IPS DF 4.7 (cell line): Measurements from ENCODE around the gene NEDD4L.
"Not testable (repeated sequence)": the region's sequence is repeated elsewhere in the genome, so short reads cannot be mapped to it uniquely, and the experiment has no call there.

ENCODE experiments used
- DNase-seq: peaks from one replicate; pipeline ENCODE4 v3.0.0-alpha.2; 2013; ENCODE audit warnings: low spot score; ENCODE audit errors: extremely low read depth

NEDD4L gene

DNA sequence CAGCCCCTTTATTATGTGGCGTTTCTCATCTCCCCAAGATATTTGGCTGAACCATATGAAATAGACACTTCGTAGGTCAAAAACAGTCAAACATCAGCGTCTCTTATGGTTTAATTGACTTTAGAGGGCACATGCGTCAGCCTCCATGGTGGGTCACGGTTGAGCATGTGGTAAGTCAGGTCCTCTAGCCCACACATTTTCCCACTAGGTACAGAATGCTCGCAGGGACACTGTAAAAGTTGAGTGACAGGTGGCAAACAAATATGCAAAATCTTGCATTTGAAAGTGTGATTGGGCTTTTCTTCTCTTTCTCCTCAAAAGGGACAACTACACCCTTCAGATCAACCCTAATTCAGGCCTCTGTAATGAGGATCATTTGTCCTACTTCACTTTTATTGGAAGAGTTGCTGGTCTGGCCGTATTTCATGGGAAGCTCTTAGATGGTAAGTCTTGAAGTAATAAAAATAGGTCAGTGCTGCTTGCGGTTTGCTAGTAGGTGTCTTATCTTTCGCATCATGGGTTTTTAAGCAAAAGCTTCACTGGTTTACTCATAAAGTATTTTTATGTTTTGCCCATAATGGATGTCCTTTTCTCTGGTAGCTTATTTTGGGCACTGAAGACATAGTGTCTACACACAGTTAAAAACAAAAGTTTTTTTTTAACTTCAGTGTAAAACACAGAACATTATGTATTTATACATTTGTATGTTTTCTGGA is 323.6 kb downstream of the NEDD4L start:
- DNase-seq = no peak

GRCh38 chr18:58369616-58370015 is 325.6 kb downstream of the NEDD4L start:
- DNase-seq = no peak

DNA sequence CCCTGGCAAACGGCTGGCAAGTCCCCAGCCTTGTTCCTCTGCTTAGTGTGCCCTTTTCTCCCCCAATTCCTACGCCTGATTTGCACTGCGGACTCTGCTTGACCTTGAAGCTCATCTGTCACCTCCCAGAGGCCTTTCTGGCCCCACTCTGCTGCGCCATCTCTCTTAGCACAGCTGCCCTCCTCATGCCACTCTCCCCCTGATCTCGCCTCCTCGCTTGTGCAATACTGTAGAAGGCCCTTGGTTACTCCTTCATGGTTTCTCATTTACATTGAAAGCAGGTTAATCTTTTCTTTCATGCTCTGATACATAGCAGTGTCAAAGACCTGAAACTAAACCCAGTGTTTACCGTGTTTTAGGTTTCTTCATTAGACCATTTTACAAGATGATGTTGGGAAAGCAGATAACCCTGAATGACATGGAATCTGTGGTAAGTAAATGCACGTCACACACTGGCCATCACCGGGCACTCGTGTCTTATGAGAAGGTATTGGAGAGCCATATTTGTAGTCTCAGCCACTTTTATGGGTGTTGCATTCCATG is 326.1 kb downstream of the NEDD4L start:
- DNase-seq = no peak

- DNase-seq = no peak
Measured at GRCh38 chr18:58370612-58371011, 326.6 kb downstream of the NEDD4L start.

- no peak for DNase-seq
Measured at GRCh38 chr18:58373481-58373880, 329.5 kb downstream of the NEDD4L start.

- DNase-seq = no peak
Measured at GRCh38 chr18:58375051-58375450, 331.0 kb downstream of the NEDD4L start.

GRCh38 chr18:58378411-58379379 is 334.7 kb downstream of the NEDD4L start:
- DNase-seq = no peak

DNA sequence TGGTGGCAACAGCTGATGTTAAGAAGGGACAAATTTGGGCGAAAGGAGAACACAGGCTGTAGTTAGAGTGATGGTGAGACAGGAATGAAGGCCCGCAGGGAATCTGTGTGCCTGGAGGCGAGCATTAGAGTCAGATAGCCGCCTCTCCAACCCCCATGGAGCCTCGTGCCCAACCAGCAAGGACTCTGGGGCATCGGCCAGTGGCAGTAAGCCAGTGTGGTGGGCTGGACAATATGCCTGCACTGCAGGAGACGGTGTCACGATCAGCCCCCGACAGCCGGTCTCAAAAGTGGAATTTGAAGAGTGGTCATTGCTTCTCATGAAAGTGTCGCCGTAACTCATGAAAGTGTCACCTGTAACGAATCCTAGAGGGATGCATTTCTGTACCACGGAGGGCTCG is 335.4 kb downstream of the NEDD4L start:
- no peak for DNase-seq

DNA sequence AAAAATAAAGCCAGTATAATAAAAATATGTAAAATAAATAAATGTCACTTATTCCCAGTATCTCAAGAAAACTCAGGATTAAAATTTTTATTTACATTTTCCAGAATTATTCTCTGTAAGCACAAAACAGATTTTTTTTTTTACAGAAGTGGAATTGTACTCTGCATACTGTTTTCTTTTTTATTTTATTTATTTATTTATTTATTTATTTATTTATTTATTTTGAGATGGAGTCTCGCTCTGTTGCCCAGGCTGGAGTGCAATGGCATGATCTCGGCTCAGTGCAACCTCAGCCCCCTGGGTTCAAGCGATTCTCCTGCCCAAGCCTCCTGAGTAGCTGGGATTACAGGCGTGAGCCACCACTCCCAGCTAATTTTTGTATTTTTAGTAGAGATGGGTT is 336.1 kb downstream of the NEDD4L start:
- DNase-seq = not testable (repeated sequence)

- DNase-seq = no peak
Measured at GRCh38 chr18:58381676-58382411, 337.8 kb downstream of the NEDD4L start.

- no peak for DNase-seq
Measured at GRCh38 chr18:58382446-58382845, 338.4 kb downstream of the NEDD4L start.

DNA sequence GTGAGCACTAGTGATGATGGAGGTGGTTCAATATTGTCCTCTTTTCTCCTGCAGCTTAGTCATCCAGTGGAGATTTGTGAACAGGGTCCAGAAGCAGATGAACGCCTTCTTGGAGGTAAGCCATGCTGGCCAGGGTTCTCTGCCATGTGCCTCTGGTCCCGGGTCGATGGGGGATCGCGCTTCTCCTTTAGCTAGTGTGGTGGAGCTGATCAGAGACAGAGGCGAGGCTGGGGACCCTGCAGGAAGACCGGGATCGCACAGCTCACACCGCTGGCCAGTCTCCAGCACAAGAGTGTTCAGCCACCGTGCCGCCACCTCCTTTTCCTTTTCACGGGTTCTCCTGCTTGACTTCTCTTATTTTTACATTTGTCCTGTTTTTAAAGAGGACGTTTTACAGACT is 341.4 kb downstream of the NEDD4L start:
- no peak for DNase-seq

GRCh38 chr18:58386780-58387179 is 342.8 kb downstream of the NEDD4L start:
- DNase-seq = no peak

GRCh38 chr18:58387716-58388115 is 343.7 kb downstream of the NEDD4L start:
- DNase-seq = no peak

DNA sequence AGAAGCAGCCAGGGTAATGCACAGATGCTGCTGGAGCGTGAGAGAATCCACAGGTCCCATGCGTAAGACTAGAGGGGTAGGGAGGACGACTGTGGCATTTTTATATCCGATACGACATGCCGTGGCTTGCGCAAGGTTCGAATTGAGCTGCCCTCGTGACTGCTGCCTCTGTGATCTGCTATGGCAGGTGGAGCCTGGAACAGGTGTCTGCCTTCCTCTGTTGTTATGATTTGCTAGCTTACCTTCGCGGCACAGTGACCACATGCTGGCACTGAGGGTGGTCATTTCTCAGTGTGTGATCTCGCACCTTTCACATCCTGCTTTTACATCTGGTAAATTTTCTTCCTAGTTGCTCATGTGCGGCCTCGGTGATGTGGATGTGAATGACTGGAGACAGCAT is 344.7 kb downstream of the NEDD4L start:
- DNase-seq = no peak

DNA sequence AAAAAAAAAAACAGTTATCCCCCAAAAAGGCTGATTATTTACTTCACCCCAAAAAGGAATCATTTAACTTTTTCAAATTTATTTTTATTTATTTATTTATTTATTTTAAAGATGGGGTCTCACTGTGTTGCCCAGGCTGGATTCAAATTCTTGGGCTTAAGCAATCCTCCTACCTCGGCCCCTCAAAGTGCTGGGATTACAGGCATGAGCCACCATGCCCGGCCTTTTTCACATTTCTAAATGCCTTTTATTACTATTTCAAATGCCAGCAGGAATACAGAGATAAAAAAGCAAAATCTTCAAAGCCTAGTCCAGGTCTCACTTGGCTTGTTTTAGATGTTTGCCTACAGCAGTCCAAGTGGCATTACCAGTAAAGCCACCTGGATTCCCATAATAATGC is 345.7 kb downstream of the NEDD4L start:
- no peak for DNase-seq

GRCh38 chr18:58390399-58390798 is 346.4 kb downstream of the NEDD4L start:
- no peak for DNase-seq

- DNase-seq = no peak
Measured at GRCh38 chr18:58391231-58391825, 347.3 kb downstream of the NEDD4L start.

GRCh38 chr18:58391932-58392323 is 347.9 kb downstream of the NEDD4L start:
- DNase-seq = no peak

DNA sequence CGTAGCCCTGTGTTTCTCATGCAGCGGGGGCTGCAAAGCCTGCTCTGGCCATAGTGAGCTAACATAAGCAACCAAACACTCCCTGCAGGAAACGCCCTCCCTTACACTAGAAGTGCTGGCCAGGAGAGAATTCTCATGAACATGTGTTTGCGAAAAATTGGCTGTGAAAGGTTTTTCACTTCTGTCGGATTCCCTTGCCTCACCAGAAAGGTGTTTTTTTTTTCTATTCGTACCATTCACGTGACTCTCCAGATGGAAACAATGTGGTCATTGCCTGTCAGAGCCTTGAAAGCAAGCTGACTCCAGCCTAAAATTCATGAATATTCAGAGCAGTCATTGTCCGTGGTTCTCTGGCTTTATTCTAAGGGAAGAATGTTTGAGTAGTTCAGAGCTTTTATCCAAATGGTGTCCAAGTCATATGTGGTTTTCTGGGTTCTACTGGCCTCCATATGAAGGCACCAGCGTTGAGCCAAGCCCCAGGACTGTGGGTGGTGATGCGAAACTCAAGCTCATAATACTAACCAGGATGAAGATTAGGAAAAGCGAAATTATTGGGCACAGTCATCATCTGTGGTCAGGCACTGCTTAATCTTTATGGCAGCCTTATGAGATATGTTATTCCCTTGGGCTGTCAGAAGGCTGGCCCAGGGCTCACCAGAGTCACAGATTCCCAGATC is 348.4 kb downstream of the NEDD4L start:
- no peak for DNase-seq

GRCh38 chr18:58393295-58393694 is 349.3 kb downstream of the NEDD4L start:
- DNase-seq = no peak
